Ishikawa (cell line): Measurements from ENCODE around the gene MINDY3.

Source experiments
- CEBPB ChIP-seq: IDR thresholded peaks from 2 replicates; pipeline ENCODE4 v1.6.1; 2012
- CREB1 ChIP-seq: IDR thresholded peaks from 2 replicates; pipeline ENCODE4 v1.6.1; 2012; ENCODE audit warnings: low read depth
- EGR1 ChIP-seq: IDR thresholded peaks from 2 replicates; pipeline ENCODE4 v1.6.1; 2012
- EP300 ChIP-seq: IDR thresholded peaks from 2 replicates; pipeline ENCODE4 v1.6.1; 2012; ENCODE audit warnings: borderline replicate concordance
- FOXM1 ChIP-seq: IDR thresholded peaks from 2 replicates; pipeline ENCODE4 v1.6.1; 2012; ENCODE audit warnings: low read depth, borderline replicate concordance
- RAD21 ChIP-seq: IDR thresholded peaks from 2 replicates; pipeline ENCODE4 v1.6.1; 2012; ENCODE audit warnings: low read depth
- TAF1 ChIP-seq: IDR thresholded peaks from 2 replicates; pipeline ENCODE4 v1.6.1; 2012; ENCODE audit warnings: low read depth, mild to moderate bottlenecking
- YY1 ChIP-seq: IDR thresholded peaks from 2 replicates; pipeline ENCODE4 v1.6.1; 2012; ENCODE audit warnings: low read depth
- TF ChIP-seq, protein P1 (sequence below): IDR thresholded peaks from 2 replicates; pipeline ENCODE4 v1.6.1; 2012; ENCODE audit warnings: low read depth, mild to moderate bottlenecking
- TF ChIP-seq, protein P2 (sequence below): IDR thresholded peaks from 2 replicates; pipeline ENCODE4 v1.6.1; 2012
- TF ChIP-seq, protein P3 (sequence below): IDR thresholded peaks from 2 replicates; pipeline ENCODE4 v1.6.1; 2012

DNA sequence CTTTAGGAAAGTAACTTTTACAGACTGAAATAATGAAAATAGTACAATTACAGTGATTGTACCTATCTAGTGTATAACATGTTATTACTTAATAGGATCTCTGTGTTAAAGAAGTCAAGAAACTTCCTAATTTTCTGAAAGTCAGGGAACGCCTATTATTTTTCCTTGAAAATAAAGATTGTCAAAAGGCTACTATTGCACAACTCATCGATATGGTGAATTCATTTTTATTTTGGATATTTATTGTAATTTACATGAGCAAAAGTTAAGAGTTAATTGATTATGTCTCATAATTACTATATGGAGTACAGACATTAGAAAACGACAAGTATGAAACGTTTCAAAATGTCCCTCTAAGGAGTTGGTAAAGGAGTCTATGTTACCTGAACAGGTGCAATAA, 12.8 kb downstream of the MINDY3 start:
- TF ChIP-seq, protein P1, sequence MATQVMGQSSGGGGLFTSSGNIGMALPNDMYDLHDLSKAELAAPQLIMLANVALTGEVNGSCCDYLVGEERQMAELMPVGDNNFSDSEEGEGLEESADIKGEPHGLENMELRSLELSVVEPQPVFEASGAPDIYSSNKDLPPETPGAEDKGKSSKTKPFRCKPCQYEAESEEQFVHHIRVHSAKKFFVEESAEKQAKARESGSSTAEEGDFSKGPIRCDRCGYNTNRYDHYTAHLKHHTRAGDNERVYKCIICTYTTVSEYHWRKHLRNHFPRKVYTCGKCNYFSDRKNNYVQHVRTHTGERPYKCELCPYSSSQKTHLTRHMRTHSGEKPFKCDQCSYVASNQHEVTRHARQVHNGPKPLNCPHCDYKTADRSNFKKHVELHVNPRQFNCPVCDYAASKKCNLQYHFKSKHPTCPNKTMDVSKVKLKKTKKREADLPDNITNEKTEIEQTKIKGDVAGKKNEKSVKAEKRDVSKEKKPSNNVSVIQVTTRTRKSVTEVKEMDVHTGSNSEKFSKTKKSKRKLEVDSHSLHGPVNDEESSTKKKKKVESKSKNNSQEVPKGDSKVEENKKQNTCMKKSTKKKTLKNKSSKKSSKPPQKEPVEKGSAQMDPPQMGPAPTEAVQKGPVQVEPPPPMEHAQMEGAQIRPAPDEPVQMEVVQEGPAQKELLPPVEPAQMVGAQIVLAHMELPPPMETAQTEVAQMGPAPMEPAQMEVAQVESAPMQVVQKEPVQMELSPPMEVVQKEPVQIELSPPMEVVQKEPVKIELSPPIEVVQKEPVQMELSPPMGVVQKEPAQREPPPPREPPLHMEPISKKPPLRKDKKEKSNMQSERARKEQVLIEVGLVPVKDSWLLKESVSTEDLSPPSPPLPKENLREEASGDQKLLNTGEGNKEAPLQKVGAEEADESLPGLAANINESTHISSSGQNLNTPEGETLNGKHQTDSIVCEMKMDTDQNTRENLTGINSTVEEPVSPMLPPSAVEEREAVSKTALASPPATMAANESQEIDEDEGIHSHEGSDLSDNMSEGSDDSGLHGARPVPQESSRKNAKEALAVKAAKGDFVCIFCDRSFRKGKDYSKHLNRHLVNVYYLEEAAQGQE = no peak
- TF ChIP-seq TAF1 (no peak), RAD21 (no peak), EGR1 (no peak), CREB1 (no peak), EP300 (no peak), CEBPB (no peak), YY1 (no peak), FOXM1 (no peak)
- TF ChIP-seq, protein P2, sequence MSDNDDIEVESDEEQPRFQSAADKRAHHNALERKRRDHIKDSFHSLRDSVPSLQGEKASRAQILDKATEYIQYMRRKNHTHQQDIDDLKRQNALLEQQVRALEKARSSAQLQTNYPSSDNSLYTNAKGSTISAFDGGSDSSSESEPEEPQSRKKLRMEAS = no peak
- TF ChIP-seq, protein P3, sequence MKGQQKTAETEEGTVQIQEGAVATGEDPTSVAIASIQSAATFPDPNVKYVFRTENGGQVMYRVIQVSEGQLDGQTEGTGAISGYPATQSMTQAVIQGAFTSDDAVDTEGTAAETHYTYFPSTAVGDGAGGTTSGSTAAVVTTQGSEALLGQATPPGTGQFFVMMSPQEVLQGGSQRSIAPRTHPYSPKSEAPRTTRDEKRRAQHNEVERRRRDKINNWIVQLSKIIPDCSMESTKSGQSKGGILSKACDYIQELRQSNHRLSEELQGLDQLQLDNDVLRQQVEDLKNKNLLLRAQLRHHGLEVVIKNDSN = no peak
